Left colon (tissue), 2 donors: ENCODE data around the gene SUDS3. TPM values are rescaled to one million over a fixed set of nuclear protein-coding genes. Genes with fewer than 3 reads are reported as not detected.
A peak's percentile ranks its signal among the peaks of the same experiment; 100 is the strongest.
"Not testable (repeated sequence)": the region's sequence is repeated elsewhere in the genome, so short reads cannot be mapped to it uniquely, and the experiment has no call there.

Experiments
- ATAC-seq: fragments of 200-7000 bp; cut with Tn5 transposase; one replicate; pipeline ENCODE4 v1.9.1; 2020; ENCODE audit warnings: mild to moderate bottlenecking, moderate library complexity
- DNase-seq, 2 donors: peaks; one replicate each; pipeline ENCODE4 v3.0.0-alpha.2; 2020
- intact Hi-C, 2 donors: fragments of 100-400 bp; cut with DNase I in 1 of 2; cut with micrococcal nuclease in 1 of 2; formaldehyde crosslinking; loops; one replicate each; pipeline versions ENCODE4 v1.11.2 to v1.14.0; 2022; cut with DNase I, micrococcal nuclease
- total RNA-seq, 2 donors: library from RNA; stranded (reverse); fragmentation: NEBNext Ultra II Directional; extraction: Animal tissue kit (Norgen Biotek cat#: 25700); gene quantifications; one replicate each; pipeline ENCODE4 v1.2.1, GENCODE V29; 2021
- donor health status: DM: no; HTN: no; CAD: no.
- donor health status: DM: yes; HTN: yes; CAD: no.

SUDS3 gene
- total RNA-seq, 2 donors from 2014 or later = 44.9 to 48.7 TPM

- DNase-seq, ATAC-seq, intact Hi-C loops: not testable (repeated sequence)
These were observed 21.9 kb upstream of the SUDS3 start for GRCh38 chr12:118354503-118354902.

GRCh38 chr12:118354903-118355302 lies 21.5 kb upstream of the SUDS3 start:
- intact Hi-C loops = no loop called here

GRCh38 chr12:118355843-118356242 lies 20.5 kb upstream of the SUDS3 start:
- ATAC-seq (peak; percentile 28), DNase-seq (no peak)
- intact Hi-C loops = no loop called here

More at GRCh38 chr12:118354903-118355302, 21.5 kb upstream of the SUDS3 start:
- ATAC-seq = no peak
- DNase-seq = no peak

- intact Hi-C loops = no loop called here
- no peak for DNase-seq
- ATAC-seq = no peak
These were observed 19.5 kb upstream of the SUDS3 start for GRCh38 chr12:118356809-118357256.

GRCh38 chr12:118357257-118358007 lies 18.9 kb upstream of the SUDS3 start:
- ATAC-seq (peak; percentile 75), DNase-seq (peak; percentile 49 to 51)
- intact Hi-C loops = no loop called here

GRCh38 chr12:118358008-118358359 lies 18.4 kb upstream of the SUDS3 start:
- DNase-seq (no peak), ATAC-seq (no peak)
- intact Hi-C loops = no loop called here

- DNase-seq = no peak
- peak; percentile 62 for ATAC-seq
- intact Hi-C loops = no loop called here
These were observed 17.5 kb upstream of the SUDS3 start for GRCh38 chr12:118358612-118359540.

- peak; percentile 27 to 45 for DNase-seq
- intact Hi-C loops = no loop called here
- peak; percentile 80 for ATAC-seq
These were observed 16.8 kb upstream of the SUDS3 start for GRCh38 chr12:118359541-118359915.

GRCh38 chr12:118361092-118361404 lies 15.3 kb upstream of the SUDS3 start:
- intact Hi-C loops = no loop called here
- DNase-seq (no peak), ATAC-seq (no peak)

GRCh38 chr12:118361889-118362288 lies 14.5 kb upstream of the SUDS3 start:
- DNase-seq = no peak
- ATAC-seq = no peak
- intact Hi-C loops = no loop called here

GRCh38 chr12:118368821-118369220 lies 7.5 kb upstream of the SUDS3 start:
- DNase-seq (no peak), ATAC-seq (no peak)
- intact Hi-C loops = no loop called here

GRCh38 chr12:118370601-118371000 lies 5.8 kb upstream of the SUDS3 start:
- ATAC-seq (no peak), DNase-seq (no peak)
- intact Hi-C loops = loop anchor here in 1 of 2 donors (10.0 kb wide), 1 partner anchor 186 kb away; no protein-coding TSS in a partner anchor

- DNase-seq = peak in 1 of 2 donors; percentile 51
- ATAC-seq = no peak
- intact Hi-C loops = loop anchor here in 1 of 2 donors (10.0 kb wide), 1 partner anchor 187 kb away; no protein-coding TSS in a partner anchor
These were observed 4.8 kb upstream of the SUDS3 start for GRCh38 chr12:118371321-118372282.

GRCh38 chr12:118372541-118373495 lies 3.5 kb upstream of the SUDS3 start, which contains the start of gene TAOK3:
Gene TAOK3, minus strand, starts transcription at chr12:118372907. Its CDS starts 117,340 bp downstream, at chr12:118255567.
- ATAC-seq (peak; percentile 83), DNase-seq (peak; percentile 97 to 99)
- intact Hi-C loops = loop anchor here in 1 of 2 donors (10.0 kb wide), 1 partner anchor 188 kb away; no protein-coding TSS in a partner anchor

GRCh38 chr12:118373616-118374015 lies 2.7 kb upstream of the SUDS3 start:
- DNase-seq (no peak), ATAC-seq (peak; percentile 20)
- intact Hi-C loops = loop anchor here in 1 of 2 donors (10.0 kb wide), 1 partner anchor 189 kb away; no protein-coding TSS in a partner anchor

- intact Hi-C loops = loop anchor here in 1 of 2 donors (10.0 kb wide), 1 partner anchor 189 kb away; no protein-coding TSS in a partner anchor
- ATAC-seq = no peak
- DNase-seq = no peak
These were observed 2.1 kb upstream of the SUDS3 start for GRCh38 chr12:118374126-118374725.

- intact Hi-C loops = loop anchor here (5.0 to 10.0 kb wide), 2 partner anchors 190 to 193 kb away; no protein-coding TSS in a partner anchor
- ATAC-seq (no peak), DNase-seq (no peak)
These were observed 1.4 kb upstream of the SUDS3 start for GRCh38 chr12:118374909-118375308.
